ENCODE data around the gene FGF11. TPM values are rescaled to one million over a fixed set of nuclear protein-coding genes. Genes with fewer than 3 reads are reported as not detected.

The FGF11 gene
- total RNA-seq, 4 donors from 2014 or later = 1.0 TPM; not detected in 3

DNA sequence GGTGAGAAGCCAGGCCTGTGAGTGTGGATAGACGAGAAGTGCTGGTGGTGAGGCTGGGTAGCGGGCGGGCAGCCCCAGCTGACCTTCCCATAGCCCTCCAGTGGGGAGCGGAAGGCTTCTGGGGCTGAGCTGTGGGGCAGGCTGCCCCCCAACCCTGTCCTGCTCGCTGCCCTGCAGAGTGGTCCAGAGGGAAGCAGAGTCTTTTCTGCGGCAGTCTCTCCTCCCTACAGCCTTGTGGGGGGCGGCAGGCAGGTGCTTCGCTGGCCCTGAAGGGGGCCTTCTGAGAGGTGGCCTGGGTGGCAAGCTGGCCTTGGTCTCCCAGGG lies 27.9 kb upstream of the FGF11 start:
- TF ChIP-seq CTCF (IDR thresholded peaks at IDR 0.05) (no peak), POLR2A (IDR thresholded peaks at IDR 0.05) (no peak)
- DNase-seq = no peak
- Histone ChIP-seq H3K36me3 (no peaks in the 10 kb centered on the region), H3K9me3 (no peaks in the 10 kb centered on the region), H3K4me3 (no peak overlapping the region), H3K4me1 (no peaks in the 10 kb centered on the region), H3K27ac (no peak overlapping the region), H3K27me3 (no peaks in the 10 kb centered on the region)

- no peak overlapping the region for H3K4me3 ChIP-seq
- H3K36me3 ChIP-seq = no peaks in the 10 kb centered on the region
- H3K27me3 ChIP-seq = no peaks in the 10 kb centered on the region
- H3K27ac ChIP-seq = no peak overlapping the region
- no peaks in the 10 kb centered on the region for H3K4me1 ChIP-seq
- no peaks in the 10 kb centered on the region for H3K9me3 ChIP-seq
- TF ChIP-seq POLR2A (IDR thresholded peaks at IDR 0.05) (no peak), CTCF (IDR thresholded peaks at IDR 0.05) (no peak)
- DNase-seq = no peak
Measured at GRCh38 chr17:7413346-7413985, 25.8 kb upstream of the FGF11 start.

DNA sequence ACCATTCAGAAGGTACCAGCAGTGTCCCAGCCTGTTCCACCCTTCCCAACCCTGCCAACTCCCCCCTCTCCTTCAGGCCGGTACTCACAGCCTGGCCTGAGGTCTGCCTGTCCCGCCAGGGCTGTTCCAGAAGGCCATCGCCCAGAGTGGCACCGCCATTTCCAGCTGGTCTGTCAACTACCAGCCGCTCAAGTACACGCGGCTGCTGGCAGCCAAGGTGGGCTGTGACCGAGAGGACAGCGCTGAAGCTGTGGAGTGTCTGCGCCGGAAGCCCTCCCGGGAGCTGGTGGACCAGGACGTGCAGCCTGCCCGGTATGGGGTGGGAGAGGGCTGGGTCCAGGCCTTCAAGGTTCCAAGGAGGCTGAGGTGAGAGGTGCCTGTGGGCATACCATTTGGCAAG lies 24.5 kb upstream of the FGF11 start:
- Histone ChIP-seq H3K27ac (no peak overlapping the region), H3K9me3 (no peaks in the 10 kb centered on the region), H3K27me3 (no peaks in the 10 kb centered on the region), H3K36me3 (no peaks in the 10 kb centered on the region), H3K4me1 (no peaks in the 10 kb centered on the region), H3K4me3 (no peak overlapping the region)
- no peak for TF ChIP-seq POLR2A (IDR thresholded peaks at IDR 0.05)
- no peak for TF ChIP-seq CTCF (IDR thresholded peaks at IDR 0.05)
- DNase-seq = no peak

DNA sequence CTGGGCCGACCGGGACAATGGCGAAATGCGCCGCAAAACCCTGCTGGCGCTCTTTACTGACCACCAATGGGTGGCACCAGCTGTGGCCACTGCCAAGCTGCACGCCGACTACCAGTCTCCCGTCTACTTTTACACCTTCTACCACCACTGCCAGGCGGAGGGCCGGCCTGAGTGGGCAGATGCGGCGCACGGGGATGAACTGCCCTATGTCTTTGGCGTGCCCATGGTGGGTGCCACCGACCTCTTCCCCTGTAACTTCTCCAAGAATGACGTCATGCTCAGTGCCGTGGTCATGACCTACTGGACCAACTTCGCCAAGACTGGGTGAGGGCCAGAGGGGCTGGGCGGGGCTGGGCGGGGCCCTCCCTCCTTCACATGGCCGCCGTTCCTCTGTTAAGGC lies 23.5 kb upstream of the FGF11 start:
- TF ChIP-seq POLR2A (IDR thresholded peaks at IDR 0.05) = no peak
- no peak for TF ChIP-seq CTCF (IDR thresholded peaks at IDR 0.05)

GRCh38 chr17:7416323-7416722 lies 23.0 kb upstream of the FGF11 start:
- Histone ChIP-seq H3K9me3 (no peaks in the 10 kb centered on the region), H3K4me1 (no peaks in the 10 kb centered on the region), H3K4me3 (no peak overlapping the region), H3K27ac (no peak overlapping the region), H3K27me3 (no peaks in the 10 kb centered on the region), H3K36me3 (no peaks in the 10 kb centered on the region)
- TF ChIP-seq CTCF (IDR thresholded peaks at IDR 0.05) (peak in 2 of 6 experiments; percentile 15 to 23), POLR2A (IDR thresholded peaks at IDR 0.05) (no peak)
- DNase-seq = no peak

More for the DNA sequence above, 23.5 kb upstream of the FGF11 start:
- no peak for DNase-seq
- H3K36me3 ChIP-seq = no peaks in the 10 kb centered on the region
- no peaks in the 10 kb centered on the region for H3K9me3 ChIP-seq
- H3K4me3 ChIP-seq = no peak overlapping the region
- no peaks in the 10 kb centered on the region for H3K4me1 ChIP-seq
- H3K27me3 ChIP-seq = no peaks in the 10 kb centered on the region
- no peak overlapping the region for H3K27ac ChIP-seq
